GM18502 (cell line): ENCODE data around the gene MTA3.
"Not testable (repeated sequence)": the region's sequence is repeated elsewhere in the genome, so short reads cannot be mapped to it uniquely, and the experiment has no call there.

ENCODE experiments used
- ATAC-seq: cut with Tn5 transposase; IDR thresholded peaks from one replicate; pipeline ENCODE4 v1.9.1; 2021; ENCODE audit warnings: mild to moderate bottlenecking; ENCODE audit not compliant: unreplicated experiment, poor library complexity

MTA3 gene

DNA sequence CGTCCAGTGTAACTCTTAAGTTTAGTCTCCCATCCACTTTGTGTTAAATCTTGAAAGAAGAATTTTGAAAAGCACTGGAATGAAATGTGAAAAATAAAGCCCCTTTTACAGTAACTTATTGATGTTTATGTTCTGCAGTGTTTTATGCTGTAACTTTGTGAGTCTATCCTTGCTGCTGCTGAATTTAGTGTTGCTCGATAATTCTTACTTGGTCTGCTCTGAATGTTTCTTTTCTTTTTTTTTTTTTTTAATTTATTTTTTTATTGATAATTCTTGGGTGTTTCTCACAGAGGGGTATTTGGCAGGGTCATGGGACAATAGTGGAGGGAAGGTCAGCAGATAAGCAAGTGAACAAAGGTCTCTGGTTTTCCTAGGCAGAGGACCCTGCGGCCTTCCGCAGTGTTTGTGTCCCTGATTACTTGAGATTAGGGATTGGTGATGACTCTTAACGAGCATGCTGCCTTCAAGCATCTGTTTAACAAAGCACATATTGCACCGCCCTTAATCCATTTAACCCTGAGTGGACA is 36.0 kb downstream of the MTA3 start:
- ATAC-seq = not testable (repeated sequence)

DNA sequence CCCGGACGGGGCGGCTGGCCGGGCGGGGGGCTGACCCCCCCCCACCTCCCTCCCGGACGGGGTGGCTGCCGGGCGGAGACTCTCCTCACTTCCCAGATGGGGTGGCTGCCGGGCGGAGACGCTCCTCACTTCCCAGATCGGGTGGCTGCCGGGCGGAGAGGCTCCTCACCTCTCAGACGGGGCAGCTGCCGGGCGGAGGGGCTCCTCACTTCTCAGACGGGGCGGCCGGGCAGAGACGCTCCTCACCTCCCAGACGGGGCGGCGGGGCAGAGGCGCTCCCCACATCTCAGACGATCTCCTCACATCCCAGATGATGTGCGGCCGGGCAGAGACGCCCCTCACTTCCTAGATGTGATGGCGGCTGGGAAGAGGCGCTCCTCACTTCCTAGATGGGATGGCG is 37.7 kb downstream of the MTA3 start:
- ATAC-seq = not testable (repeated sequence)

DNA sequence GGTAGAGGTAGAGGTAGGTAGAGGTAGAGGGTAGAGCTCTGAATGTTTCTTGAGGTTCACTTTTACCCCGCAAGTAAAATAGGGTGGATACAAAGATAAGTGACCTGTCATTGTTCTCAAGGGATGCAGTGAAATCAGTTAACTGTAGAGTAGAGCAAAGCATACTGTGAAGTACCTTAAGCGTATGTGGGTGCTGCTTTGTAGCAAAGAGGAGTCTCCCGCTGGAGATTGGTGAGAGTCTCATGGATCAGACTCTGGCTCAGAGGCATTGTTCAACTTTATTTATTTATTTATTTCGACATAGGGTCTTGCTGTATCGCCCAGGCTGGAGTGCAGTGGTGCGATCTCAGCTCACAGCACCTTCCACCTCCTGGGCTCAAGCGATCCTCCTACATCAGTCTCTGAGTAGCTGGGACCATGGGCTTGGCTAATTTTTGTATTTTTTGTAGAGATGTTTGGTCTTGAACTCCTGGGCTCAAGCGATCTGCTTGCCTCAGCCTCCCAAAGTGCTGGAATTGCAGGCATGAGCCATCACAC is 38.7 kb downstream of the MTA3 start:
- no peak for ATAC-seq

DNA sequence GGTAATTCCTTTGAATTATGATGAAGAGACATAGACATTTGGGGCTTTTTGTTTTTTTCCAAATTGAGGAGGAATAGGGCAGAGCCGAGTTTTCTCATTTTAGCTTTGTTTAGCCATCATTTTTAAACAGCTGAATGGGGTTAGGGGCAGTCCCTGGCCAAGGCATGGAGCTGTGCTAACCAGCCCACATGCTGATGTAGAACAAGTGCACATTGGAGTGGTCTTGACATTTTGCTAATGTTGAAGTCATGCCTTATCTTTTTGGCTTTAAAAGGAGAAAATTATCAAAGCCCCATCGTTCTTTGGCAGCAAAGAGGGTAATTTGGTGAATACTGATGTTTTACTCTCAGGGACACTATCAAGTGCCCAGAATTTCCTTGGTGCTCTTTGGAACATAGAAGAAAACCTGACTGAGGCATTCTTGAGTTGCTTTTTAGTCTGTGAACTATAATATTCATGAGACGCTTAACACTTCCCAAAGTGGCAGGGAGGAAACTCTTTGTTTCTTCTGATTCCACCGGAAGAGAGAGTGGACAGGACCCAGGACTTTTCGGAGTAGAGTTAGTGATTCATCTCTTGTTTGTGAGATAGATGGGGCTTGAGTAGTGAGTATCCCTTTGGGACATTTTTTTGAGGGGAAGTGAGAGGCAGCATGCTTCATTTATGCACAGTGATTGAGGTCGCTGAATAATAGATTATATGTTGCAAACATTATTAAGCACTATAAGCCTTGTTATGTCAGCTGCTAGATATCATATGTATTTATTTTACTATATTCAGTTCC is 45.0 kb downstream of the MTA3 start:
- ATAC-seq = no peak

- no peak for ATAC-seq
Observed at GRCh38 chr2:42614838-42615237, 46.4 kb downstream of the MTA3 start.

GRCh38 chr2:42618116-42618515 is 49.7 kb downstream of the MTA3 start:
- ATAC-seq = no peak

- no peak for ATAC-seq
Observed at GRCh38 chr2:42618972-42619371, 50.5 kb downstream of the MTA3 start.

- ATAC-seq = not testable (repeated sequence)
Observed at GRCh38 chr2:42621626-42622025, 53.2 kb downstream of the MTA3 start.

DNA sequence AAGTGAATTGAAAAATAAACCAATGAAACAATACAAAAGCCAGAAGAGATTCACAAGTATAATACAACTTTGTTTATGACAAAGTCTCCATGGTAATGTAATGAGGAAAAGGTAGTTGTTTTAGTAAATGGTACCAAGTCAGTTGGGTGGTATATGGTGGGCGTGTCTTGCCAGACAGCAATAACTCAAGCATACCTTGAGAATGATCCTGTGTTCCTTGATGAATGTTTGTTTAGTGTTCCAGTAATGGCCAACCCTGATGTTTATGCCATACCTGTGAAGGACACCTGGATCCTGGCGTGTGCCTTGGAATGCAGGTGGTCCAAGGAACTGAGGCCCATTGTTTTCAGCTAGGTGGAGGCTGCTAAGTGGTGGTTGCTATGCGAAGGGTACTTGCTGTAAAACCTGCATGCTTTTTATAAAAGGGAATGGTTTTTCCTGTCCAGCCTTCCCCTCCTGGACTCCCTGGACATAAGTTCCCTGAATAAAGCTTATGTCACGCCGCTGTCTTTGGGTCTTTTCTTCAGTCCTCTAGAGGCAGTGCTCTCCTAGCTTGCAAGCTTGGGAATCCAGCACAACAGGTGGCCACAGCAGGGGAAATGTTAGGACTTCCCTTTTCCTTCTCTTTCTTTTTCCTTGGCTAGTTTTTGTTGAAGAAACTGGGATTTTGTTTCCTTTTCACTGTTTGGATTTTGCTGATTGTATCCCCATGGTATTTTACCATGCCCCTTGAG is 54.7 kb downstream of the MTA3 start:
- no peak for ATAC-seq

DNA sequence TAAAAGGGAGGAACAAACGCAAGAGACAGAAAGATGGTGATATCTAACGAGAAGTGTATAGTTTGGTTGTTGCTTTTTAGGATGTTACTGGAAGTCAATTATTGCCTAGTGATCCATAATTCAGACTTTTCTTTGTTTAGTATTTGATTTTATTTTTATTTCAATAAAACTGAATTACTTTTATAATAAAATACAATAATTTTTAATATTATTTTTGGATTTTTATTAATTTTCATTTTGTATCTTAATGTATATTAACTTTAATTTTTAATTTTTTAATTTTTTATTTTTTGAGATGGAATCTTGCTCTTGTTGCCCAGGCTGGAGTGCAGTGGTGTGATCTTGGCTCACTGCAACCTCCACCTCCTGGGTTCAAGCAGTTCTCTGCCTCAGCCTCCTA is 55.6 kb downstream of the MTA3 start:
- ATAC-seq = no peak

- ATAC-seq = not testable (repeated sequence)
Observed at GRCh38 chr2:42628024-42628423, 59.6 kb downstream of the MTA3 start.

- ATAC-seq = no peak
Observed at GRCh38 chr2:42636934-42637333, 68.5 kb downstream of the MTA3 start.

GRCh38 chr2:42638080-42638784 is 69.8 kb downstream of the MTA3 start:
- ATAC-seq = no peak

DNA sequence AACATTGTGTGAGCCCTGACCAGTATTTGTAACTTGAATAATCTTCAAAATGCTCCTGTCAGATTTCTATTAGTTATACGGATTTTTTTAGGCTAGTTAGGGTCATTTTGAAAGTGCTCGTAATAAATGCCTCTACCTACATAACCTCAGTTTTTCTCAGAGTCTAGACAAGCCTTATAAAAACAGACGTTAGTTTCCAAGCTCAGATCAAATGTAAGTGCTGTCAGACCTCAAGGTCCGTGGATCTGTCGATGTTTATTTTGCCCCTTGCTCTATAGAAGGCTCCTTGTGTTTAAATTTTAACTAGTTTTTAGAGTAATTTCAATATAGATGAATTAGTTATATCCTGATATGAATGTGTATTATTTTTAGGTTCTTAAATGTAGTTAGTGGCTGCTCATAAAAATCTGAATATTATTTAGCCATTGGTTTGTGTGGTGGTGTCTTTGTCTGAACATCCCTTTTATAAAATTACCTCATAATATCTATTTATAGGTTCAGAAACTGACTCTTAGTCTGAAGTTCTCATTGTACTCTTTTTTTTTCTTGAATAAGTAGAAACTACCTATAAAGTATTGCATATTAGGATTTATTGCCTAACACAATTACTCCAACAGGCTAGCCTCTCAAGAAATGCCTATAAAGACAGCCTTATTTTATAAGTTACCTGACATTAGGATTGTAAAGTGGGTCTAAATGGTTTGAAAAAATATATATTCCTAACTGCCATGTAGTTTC is 71.1 kb downstream of the MTA3 start:
- no peak for ATAC-seq

DNA sequence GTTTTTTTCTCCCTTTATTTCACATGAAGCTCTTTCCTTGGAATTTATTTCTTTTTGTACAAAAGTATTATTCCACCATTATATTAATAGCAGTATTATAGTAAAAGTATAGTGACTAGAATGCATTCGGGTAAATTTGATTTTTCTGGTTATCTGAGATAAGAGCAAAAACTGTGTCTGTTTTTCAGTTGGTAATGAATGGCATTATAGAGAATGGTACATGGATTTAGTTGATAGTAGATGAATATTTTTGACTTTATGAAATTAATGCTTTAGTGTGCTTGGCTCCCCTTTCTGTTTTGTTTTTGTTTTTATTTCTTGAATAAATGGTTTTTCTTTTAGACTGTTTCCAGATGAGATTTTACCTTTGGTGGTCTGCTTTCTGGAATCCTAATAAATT is 71.8 kb downstream of the MTA3 start:
- no peak for ATAC-seq

DNA sequence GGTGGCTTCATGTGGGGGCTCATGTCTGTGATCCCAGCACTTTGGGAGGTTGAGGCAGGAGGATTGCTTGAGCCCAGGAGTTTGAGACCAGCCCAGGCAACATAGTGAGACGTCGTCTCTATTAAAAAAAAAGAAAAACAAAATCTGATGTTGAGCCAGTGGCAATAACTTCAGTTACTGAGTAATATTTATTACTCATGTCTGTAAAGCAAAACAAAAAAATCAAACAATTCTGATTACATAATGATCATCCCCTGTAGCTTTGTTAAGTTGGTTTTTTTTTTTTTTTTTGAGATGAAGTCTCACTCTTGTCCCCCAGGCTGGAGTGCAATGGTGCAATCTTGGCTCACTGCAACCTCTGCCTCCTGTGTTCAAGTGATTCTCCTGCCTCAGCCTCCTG is 73.9 kb downstream of the MTA3 start:
- ATAC-seq = not testable (repeated sequence)

GRCh38 chr2:42645551-42645950 is 77.1 kb downstream of the MTA3 start:
- ATAC-seq = no peak

GRCh38 chr2:42648796-42649195 is 80.4 kb downstream of the MTA3 start:
- ATAC-seq = no peak

GRCh38 chr2:42651057-42651456 is 82.6 kb downstream of the MTA3 start:
- no peak for ATAC-seq

- no peak for ATAC-seq
Observed at GRCh38 chr2:42652086-42652485, 83.7 kb downstream of the MTA3 start.
